Ovary (tissue), 9 donors: ENCODE data around the gene GNB1L. TPM values are rescaled to one million over a fixed set of nuclear protein-coding genes. Genes with fewer than 3 reads are reported as not detected.
"Not testable (repeated sequence)": the region's sequence is repeated elsewhere in the genome, so short reads cannot be mapped to it uniquely, and the experiment has no call there.

Experiments used
- DNase-seq, 5 donors: peaks; one replicate each; pipeline ENCODE4 v3.0.0-alpha.2; 2019 to 2020
- H3K27ac ChIP-seq, 2 donors: fragments of 200-600 bp; one replicate each; pipeline versions ENCODE4 v1.5.1 to v1.8.0; 2019 to 2022
- H3K27me3 ChIP-seq: fragments of 200-600 bp; one replicate; pipeline ENCODE4 v1.8.0; 2022
- H3K36me3 ChIP-seq: fragments of 200-600 bp; sonication (generic); one replicate; pipeline ENCODE4 v1.5.1; 2019
- H3K4me1 ChIP-seq: one replicate; pipeline ENCODE4 v1.8.1; 2013; ENCODE audit warnings: mild to moderate bottlenecking, moderate library complexity; ENCODE audit not compliant: insufficient read depth
- H3K4me3 ChIP-seq: fragments of 200-600 bp; sonication (generic); one replicate; pipeline ENCODE4 v1.5.1; 2017
- H3K9me3 ChIP-seq, 2 donors: fragments of 200-600 bp in 1 of 2; sonication (generic) in 1 of 2; one replicate each; pipeline versions ENCODE4 v1.5.1 to v1.8.1; 2013 to 2019; ENCODE audit warnings: mild to moderate bottlenecking in 1 of 2, moderate library complexity in 1 of 2
- EP300 ChIP-seq: sonication (generic); formaldehyde crosslinking; IDR thresholded peaks from one replicate; pipeline ENCODE4 v1.6.1; 2017; ENCODE audit warnings: antibody characterized with exemption
- POLR2A ChIP-seq: fragments of 450-650 bp; IDR thresholded peaks from one replicate; pipeline ENCODE4 v1.6.1; 2017; ENCODE audit warnings: antibody characterized with exemption, mild to moderate bottlenecking, moderate library complexity
- WGBS, 3 donors: extraction: QIAGEN DNeasy Blood & Tissue Kit in 1 of 3; methylation state at CpG; one replicate each; pipeline versions ENCODE4 v1.1.5 to v1.1.7; 2013 to 2017; 5-methylcytosine and 5-hydroxymethylcytosine counted together
- intact Hi-C, 4 donors: fragments of 100-400 bp; cut with DNase I; formaldehyde crosslinking; loops; one replicate each; pipeline versions ENCODE4 v1.11.0 to v1.15.1; 2022 to 2023
- polyA plus RNA-seq, 2 donors: library from polyadenylated mRNA; stranded (reverse); fragments of 200-250 nt in 1 of 2; fragments of 350-450 nt in 1 of 2; fragmentation: Illumina TruSeq in 1 of 2; extraction: RNeasy Lipid Tissue Mini Kit (QIAGEN cat#74804) in 1 of 2; gene quantifications; one replicate each; pipeline ENCODE4 v1.2.3, GENCODE V29; 2013 to 2014
- total RNA-seq, 7 donors: library from RNA; depleted of rRNA in 2 of 7; stranded (reverse); fragments of >200 nt in 2 of 7; fragmentation: NEBNext Ultra II Directional in 3 of 7; extraction: Animal tissue kit (Norgen Biotek cat#: 25700) in 3 of 7; gene quantifications; one replicate each; pipeline versions ENCODE4 v1.1.0 to v1.2.4, GENCODE V29; 2016 to 2023
- TF ChIP-seq, protein P1 (sequence below), 3 donors: fragments of 450-650 bp in 2 of 3; fragments of 200-600 bp in 1 of 3; IDR thresholded peaks; one replicate each; pipeline versions ENCODE4 v1.5.1 to v1.8.0; 2016 to 2022; ENCODE audit warnings: antibody characterized with exemption in 3 of 3, mild to moderate bottlenecking in 1 of 3
- donor health status: DM: no; HTN: no; CAD: no; lungs with moderate emphysema.
- donor health status: DM: no; HTN: no; CAD: no.
- donor health status: Bipolar disorder and iron deficiency.
- donor health status: DM: yes; HTN: yes; CAD: no.
- donor health status: DM: no; HTN: no; CAD: no.
- donor health status: DM: yes; HTN: yes; CAD: no.

GNB1L gene
- total and polyA plus RNA-seq, 9 donors: 3.1 to 14.9 (median 5.8) TPM; not detected in 1

DNA sequence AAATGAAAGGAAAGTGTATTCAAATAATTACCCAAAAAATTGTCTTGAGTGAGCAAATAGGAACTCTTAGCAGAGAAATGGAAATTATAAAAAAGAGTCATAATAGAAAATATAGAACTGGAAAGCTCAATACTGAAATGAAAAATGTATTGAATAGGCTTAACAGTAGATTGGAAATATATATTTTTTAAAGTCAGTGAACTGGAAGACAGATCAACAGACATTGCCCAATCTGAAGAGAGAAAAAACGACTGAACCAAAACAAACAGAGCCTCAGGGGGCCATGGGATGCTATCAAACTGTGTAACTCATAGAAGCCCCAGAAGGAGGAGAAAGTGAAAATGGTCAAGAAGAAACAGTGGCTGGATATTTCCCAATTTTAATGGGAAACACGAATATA is 61.5 kb downstream of the GNB1L start:
- TF ChIP-seq POLR2A: no peak
- TF ChIP-seq, protein P1, sequence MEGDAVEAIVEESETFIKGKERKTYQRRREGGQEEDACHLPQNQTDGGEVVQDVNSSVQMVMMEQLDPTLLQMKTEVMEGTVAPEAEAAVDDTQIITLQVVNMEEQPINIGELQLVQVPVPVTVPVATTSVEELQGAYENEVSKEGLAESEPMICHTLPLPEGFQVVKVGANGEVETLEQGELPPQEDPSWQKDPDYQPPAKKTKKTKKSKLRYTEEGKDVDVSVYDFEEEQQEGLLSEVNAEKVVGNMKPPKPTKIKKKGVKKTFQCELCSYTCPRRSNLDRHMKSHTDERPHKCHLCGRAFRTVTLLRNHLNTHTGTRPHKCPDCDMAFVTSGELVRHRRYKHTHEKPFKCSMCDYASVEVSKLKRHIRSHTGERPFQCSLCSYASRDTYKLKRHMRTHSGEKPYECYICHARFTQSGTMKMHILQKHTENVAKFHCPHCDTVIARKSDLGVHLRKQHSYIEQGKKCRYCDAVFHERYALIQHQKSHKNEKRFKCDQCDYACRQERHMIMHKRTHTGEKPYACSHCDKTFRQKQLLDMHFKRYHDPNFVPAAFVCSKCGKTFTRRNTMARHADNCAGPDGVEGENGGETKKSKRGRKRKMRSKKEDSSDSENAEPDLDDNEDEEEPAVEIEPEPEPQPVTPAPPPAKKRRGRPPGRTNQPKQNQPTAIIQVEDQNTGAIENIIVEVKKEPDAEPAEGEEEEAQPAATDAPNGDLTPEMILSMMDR (IDR thresholded peaks at IDR 0.05): no peak
- no peak for TF ChIP-seq EP300
- no peak overlapping the region for H3K4me3 ChIP-seq
- H3K27ac ChIP-seq: no peak overlapping the region
- H3K4me1 ChIP-seq: no peaks in the 10 kb centered on the region
- no peaks in the 10 kb centered on the region for H3K36me3 ChIP-seq
- no peaks in the 10 kb centered on the region for H3K9me3 ChIP-seq
- 65 to 80% (median 66%) methylated on average over 2 of the region's 2 CpGs for WGBS, 3 donors
- no peak for DNase-seq
- H3K27me3 ChIP-seq: no peaks in the 10 kb centered on the region
- intact Hi-C loops: no loop called here

DNA sequence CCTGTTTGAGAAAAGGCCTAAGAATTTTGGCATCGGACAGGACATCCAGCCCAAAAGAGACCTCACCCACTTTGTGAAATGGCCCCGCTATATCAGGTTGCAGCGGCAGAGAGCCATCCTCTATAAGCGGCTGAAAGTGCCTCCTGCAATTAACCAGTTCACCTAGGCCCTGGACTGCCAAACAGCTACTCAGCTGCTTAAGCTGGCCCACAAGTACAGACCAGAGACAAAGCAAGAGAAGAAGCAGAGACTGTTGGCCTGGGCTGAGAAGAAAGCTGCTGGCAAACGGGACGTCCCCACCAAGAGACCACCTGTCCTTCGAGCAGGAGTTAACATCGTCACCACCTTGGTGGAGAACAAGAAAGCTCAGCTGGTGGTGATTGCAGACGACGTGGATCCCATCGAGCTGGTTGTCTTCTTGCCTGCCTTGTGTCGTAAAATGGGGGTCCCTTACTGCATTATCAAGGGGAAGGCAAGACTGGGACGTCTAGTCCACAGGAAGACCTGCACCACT is 62.2 kb downstream of the GNB1L start:
- not testable (repeated sequence) for DNase-seq, H3K4me3 ChIP-seq
- WGBS, 3 donors: 93 to 95% (median 93%) methylated on average over 13 of the region's 13 CpGs

DNA sequence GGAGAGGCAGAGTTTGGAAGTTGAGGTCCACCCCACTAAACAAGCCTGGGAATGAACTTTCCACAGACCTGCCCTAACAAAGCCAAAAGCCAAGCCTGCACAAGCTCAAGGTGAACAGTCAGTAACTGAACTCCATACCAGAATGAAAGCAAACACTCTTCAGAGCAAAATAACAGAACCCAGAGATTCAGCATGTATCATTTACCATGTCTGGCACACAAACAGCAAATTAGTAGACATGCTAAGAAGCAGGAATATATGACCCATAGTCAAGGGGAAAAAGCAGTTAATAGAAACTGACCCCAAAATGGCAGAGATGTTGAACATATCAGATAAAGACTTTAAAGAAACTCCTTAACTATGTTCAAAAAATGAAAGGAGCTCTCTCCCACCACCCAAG is 62.8 kb downstream of the GNB1L start:
- H3K36me3 ChIP-seq: no peaks in the 10 kb centered on the region
- H3K27me3 ChIP-seq: no peaks in the 10 kb centered on the region
- intact Hi-C loops: no loop called here
- H3K27ac ChIP-seq: no peak overlapping the region
- no peaks in the 10 kb centered on the region for H3K9me3 ChIP-seq
- no peak for DNase-seq
- H3K4me1 ChIP-seq: no peaks in the 10 kb centered on the region
- no peak overlapping the region for H3K4me3 ChIP-seq
- no peak for TF ChIP-seq POLR2A
- TF ChIP-seq EP300: no peak
- TF ChIP-seq, protein P1 (IDR thresholded peaks at IDR 0.05): no peak

More for the DNA sequence above, 62.2 kb downstream of the GNB1L start:
- H3K27ac ChIP-seq, H3K36me3 ChIP-seq, H3K27me3 ChIP-seq, H3K9me3 ChIP-seq, H3K4me1 ChIP-seq, intact Hi-C loops: not testable (repeated sequence)

DNA sequence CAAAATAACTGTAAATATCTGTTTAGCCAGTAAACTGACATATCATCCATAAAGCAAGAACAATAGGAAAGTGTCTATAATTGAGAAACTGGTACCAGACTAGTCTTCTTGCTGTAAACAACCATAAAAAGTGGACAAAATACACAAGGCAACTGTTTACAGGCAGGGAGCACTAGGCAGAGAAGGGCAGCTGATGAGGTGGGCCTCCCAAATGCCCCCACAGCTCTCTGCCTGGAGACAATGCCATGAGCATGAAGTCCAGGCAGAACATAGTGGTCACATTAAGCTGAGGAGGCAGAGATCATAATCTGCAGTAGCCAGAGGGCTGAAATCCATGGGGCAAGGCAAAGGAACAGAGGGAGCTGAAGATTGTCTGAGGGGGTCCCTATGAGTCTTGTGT is 63.4 kb downstream of the GNB1L start:
- Histone ChIP-seq H3K27ac (no peak overlapping the region), H3K9me3 (no peaks in the 10 kb centered on the region), H3K27me3 (no peaks in the 10 kb centered on the region), H3K4me1 (no peaks in the 10 kb centered on the region), H3K36me3 (no peaks in the 10 kb centered on the region), H3K4me3 (no peak overlapping the region)
- intact Hi-C loops: no loop called here
- TF ChIP-seq POLR2A (no peak), EP300 (no peak)
- TF ChIP-seq, protein P1 (IDR thresholded peaks at IDR 0.05): no peak
- no peak for DNase-seq

DNA sequence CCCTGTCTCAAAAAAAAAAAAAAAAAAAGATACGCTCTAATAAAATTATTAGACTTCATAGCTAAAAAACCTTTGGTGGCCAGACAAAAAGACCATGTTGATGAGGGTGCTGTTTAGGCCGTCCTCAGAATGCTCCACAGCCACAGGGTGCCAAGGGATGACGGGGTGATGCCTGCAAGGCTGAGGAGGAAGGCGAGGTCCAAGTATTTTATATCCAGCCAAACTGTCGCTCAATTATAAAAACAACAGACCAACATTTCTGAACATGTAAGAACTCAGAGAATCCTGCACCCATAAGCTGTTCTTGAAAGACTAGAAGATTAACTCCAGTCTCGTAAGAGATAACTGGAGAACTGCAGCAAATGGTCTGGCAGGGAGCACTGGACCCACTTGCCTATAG is 64.8 kb downstream of the GNB1L start:
- Histone ChIP-seq H3K4me3 (no peak overlapping the region), H3K36me3 (no peaks in the 10 kb centered on the region), H3K4me1 (no peaks in the 10 kb centered on the region), H3K27ac (no peak overlapping the region), H3K9me3 (no peaks in the 10 kb centered on the region), H3K27me3 (no peaks in the 10 kb centered on the region)
- 69 to 99% (median 77%) methylated on average over 6 of the region's 6 CpGs for WGBS, 3 donors
- intact Hi-C loops: no loop called here
- no peak for DNase-seq
- TF ChIP-seq POLR2A: no peak
- TF ChIP-seq EP300: no peak
- TF ChIP-seq, protein P1 (IDR thresholded peaks at IDR 0.05): no peak
